MM.1S (cell line): ENCODE results near the gene PCGF5.

ENCODE experiments used
- CTCF ChIP-seq: fragments of 300-600 bp; sonication (generic); IDR thresholded peaks from 2 replicates; pipeline ENCODE4 v1.5.1; 2016; ENCODE audit warnings: antibody characterized with exemption, low read length, mixed read lengths
- EZH2phosphoT487 ChIP-seq: fragments of 300-600 bp; sonication (generic); IDR thresholded peaks from 2 replicates; pipeline ENCODE4 v1.6.1; 2018; ENCODE audit warnings: antibody characterized with exemption, low read length

- no peak for TF ChIP-seq CTCF
- TF ChIP-seq EZH2phosphoT487 = no peak
These were observed 21.7 kb upstream of the PCGF5 start for GRCh38 chr10:91198781-91199180.
